Uterus (tissue), 4 donors: ENCODE measurements around the gene C1QA. TPM values are rescaled to one million over a fixed set of nuclear protein-coding genes. Genes with fewer than 3 reads are reported as not detected.

Source experiments
- DNase-seq, 2 donors: peaks; one replicate each; pipeline ENCODE4 v3.0.0-alpha.2; 2019 to 2020
- H3K27ac ChIP-seq, 2 donors: fragments of 200-600 bp; sonication (generic); 1 replicate in 1 of 2; 2 replicates in 1 of 2; pipeline ENCODE4 v1.5.1; 2016 to 2018
- H3K27me3 ChIP-seq, 2 donors: fragments of 200-600 bp; sonication (generic); one replicate each; pipeline ENCODE4 v1.5.1; 2018 to 2019; ENCODE audit warnings: control low read depth in 1 of 2
- H3K36me3 ChIP-seq, 2 donors: fragments of 200-600 bp; sonication (generic); one replicate each; pipeline ENCODE4 v1.5.1; 2019; ENCODE audit warnings: control low read depth in 1 of 2
- H3K4me1 ChIP-seq, 2 donors: fragments of 200-600 bp; sonication (generic); one replicate each; pipeline ENCODE4 v1.5.1; 2018 to 2019; ENCODE audit warnings: control low read depth in 1 of 2
- H3K4me3 ChIP-seq, 2 donors: fragments of 200-600 bp; sonication (generic); 1 replicate in 1 of 2; 2 replicates in 1 of 2; pipeline ENCODE4 v1.5.1; 2018 to 2019; ENCODE audit warnings: mild to moderate bottlenecking in 1 of 2
- H3K9me3 ChIP-seq, 2 donors: fragments of 200-600 bp; sonication (generic); one replicate each; pipeline ENCODE4 v1.5.1; 2019; ENCODE audit warnings: control low read depth in 1 of 2
- POLR2A ChIP-seq, 2 donors: fragments of 450-650 bp; IDR thresholded peaks; one replicate each; pipeline ENCODE4 v1.6.1; 2016; ENCODE audit warnings: antibody characterized with exemption in 2 of 2, mild to moderate bottlenecking in 1 of 2, moderate library complexity in 1 of 2
- intact Hi-C: fragments of 100-400 bp; cut with DNase I; formaldehyde crosslinking; loops from one replicate; pipeline ENCODE4 v1.15.1; 2023; ENCODE audit warnings: low total_unique reads
- total RNA-seq, 4 donors: library from RNA; depleted of rRNA in 3 of 4; stranded (reverse); fragments of >200 nt in 3 of 4; gene quantifications; one replicate each; pipeline versions ENCODE4 v1.1.0 to v1.2.4, GENCODE V29; 2014 to 2023
- TF ChIP-seq, protein P1 (sequence below), 4 experiments: fragments of 200-600 bp in 2 of 4; fragments of 450-650 bp in 2 of 4; sonication (generic) in 2 of 4; IDR thresholded peaks; one replicate each; pipeline ENCODE4 v1.5.1; 2016 to 2019; ENCODE audit warnings: antibody characterized with exemption in 4 of 4, mild to moderate bottlenecking in 2 of 4, moderate library complexity in 1 of 4
- donor health status: DM: yes; HTN: yes; CAD: no.

Gene C1QA
- total RNA-seq, 4 donors from 2014 or later, result 33.1 to 114 (median 40.0) TPM

DNA sequence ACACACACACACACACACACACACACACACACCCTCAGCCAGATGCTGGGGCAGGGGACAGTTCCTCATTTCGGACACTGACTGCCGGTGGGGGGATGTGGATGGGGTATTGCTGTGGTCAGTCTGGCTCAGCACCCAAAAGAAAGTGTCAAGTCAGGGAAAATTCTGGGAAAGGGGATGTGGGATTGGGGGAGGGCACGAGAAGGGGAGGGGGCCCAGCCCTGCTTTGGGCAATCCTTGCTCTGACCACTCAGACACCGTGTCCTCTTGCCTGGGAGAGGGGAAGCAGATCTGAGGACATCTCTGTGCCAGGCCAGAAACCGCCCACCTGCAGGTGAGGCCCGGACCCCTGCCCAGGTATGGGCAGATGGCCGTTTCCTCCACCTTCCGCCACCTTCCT lies 7.0 kb downstream of the C1QA start, which contains the start of gene C1QC:
TSS of gene C1QC (plus strand) at position 253 of the 400 bp plus-strand sequence. CDS start 391 bp downstream, outside the sequence.
- H3K4me3 ChIP-seq, result no peak within 1 kb of the TSS
- TF ChIP-seq, protein P1, sequence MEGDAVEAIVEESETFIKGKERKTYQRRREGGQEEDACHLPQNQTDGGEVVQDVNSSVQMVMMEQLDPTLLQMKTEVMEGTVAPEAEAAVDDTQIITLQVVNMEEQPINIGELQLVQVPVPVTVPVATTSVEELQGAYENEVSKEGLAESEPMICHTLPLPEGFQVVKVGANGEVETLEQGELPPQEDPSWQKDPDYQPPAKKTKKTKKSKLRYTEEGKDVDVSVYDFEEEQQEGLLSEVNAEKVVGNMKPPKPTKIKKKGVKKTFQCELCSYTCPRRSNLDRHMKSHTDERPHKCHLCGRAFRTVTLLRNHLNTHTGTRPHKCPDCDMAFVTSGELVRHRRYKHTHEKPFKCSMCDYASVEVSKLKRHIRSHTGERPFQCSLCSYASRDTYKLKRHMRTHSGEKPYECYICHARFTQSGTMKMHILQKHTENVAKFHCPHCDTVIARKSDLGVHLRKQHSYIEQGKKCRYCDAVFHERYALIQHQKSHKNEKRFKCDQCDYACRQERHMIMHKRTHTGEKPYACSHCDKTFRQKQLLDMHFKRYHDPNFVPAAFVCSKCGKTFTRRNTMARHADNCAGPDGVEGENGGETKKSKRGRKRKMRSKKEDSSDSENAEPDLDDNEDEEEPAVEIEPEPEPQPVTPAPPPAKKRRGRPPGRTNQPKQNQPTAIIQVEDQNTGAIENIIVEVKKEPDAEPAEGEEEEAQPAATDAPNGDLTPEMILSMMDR (IDR thresholded peaks at IDR 0.05), result no peak
- TF ChIP-seq POLR2A (IDR thresholded peaks at IDR 0.05), result no peak
- intact Hi-C loops, result loop anchor here (5.0 kb wide), 1 partner anchor 226 kb away; no protein-coding TSS in a partner anchor
- H3K27me3 ChIP-seq, result no peaks in the 10 kb centered on the region
- H3K9me3 ChIP-seq, result no peaks in the 10 kb centered on the region
- H3K27ac ChIP-seq, result no peak within 1 kb of the TSS
- no peaks in the 10 kb centered on the region for H3K36me3 ChIP-seq
- no peaks in the 10 kb centered on the region for H3K4me1 ChIP-seq
- no peak for DNase-seq

DNA sequence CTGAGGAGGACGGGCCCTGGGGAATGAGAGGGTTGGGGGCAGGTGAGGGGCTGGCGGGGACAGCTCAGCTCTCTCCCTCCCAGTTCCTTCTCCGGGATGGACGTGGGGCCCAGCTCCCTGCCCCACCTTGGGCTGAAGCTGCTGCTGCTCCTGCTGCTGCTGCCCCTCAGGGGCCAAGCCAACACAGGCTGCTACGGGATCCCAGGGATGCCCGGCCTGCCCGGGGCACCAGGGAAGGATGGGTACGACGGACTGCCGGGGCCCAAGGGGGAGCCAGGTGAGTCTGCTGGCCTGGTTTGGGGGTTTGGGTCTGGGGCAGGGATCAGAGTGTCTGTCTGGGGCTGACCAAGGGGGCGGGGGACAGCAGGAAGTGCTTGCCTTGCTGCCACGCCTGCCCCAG lies 7.5 kb downstream of the C1QA start:
- Histone ChIP-seq H3K4me3 (no peak overlapping the region), H3K9me3 (no peaks in the 10 kb centered on the region), H3K27me3 (no peaks in the 10 kb centered on the region), H3K4me1 (no peaks in the 10 kb centered on the region), H3K27ac (no peak overlapping the region), H3K36me3 (no peaks in the 10 kb centered on the region)
- no peak for TF ChIP-seq POLR2A (IDR thresholded peaks at IDR 0.05)
- TF ChIP-seq, protein P1 (IDR thresholded peaks at IDR 0.05), result no peak
- intact Hi-C loops, result loop anchor here (5.0 kb wide), 1 partner anchor 227 kb away; no protein-coding TSS in a partner anchor
- no peak for DNase-seq

DNA sequence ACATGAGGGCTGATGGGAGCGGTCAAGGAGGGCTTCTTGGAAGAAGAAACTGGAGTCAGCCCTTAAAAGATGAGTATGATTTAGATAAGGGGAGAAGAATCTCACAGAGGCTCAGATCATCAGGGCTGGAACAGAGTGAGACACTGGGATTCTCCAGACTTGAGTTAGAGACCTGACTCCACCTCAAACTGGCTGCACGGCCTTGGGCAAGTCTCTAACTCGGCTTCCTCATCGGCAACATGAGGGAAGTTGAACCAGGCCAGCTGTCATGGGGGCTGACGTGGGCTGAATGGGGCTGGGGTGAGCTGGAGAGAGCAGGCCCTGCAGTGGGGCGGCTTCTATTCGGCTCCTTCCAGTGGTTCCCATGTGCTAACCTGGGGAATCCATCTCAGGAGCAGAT lies 9.5 kb downstream of the C1QA start:
- TF ChIP-seq, protein P1 (IDR thresholded peaks at IDR 0.05), result no peak
- no peak for TF ChIP-seq POLR2A (IDR thresholded peaks at IDR 0.05)
- H3K4me3 ChIP-seq, result no peak overlapping the region
- intact Hi-C loops, result no loop called here

DNA sequence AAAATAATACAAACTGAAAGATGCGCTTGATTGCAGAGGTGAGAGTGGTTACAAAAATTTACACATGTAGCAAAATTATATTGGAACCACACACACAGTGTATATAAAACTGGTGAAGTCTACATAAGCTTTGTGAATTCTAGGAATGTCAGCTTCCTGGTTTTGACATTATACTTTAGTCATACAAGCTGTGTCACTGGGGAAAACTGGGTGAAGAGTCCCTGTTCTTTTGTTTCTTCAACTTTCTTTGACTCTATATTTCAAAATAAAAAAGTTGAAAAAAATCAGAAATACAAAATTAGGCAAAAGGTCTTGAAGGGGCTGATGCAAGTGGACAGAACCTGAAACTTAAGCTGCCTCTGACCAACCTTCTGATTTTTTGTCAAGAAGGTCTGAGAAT lies 10.0 kb downstream of the C1QA start:
- H3K27me3 ChIP-seq, result no peaks in the 10 kb centered on the region
- H3K27ac ChIP-seq, result no peak overlapping the region
- no peaks in the 10 kb centered on the region for H3K9me3 ChIP-seq
- no peaks in the 10 kb centered on the region for H3K36me3 ChIP-seq
- no peak for TF ChIP-seq POLR2A (IDR thresholded peaks at IDR 0.05)
- TF ChIP-seq, protein P1 (IDR thresholded peaks at IDR 0.05), result no peak
- no peaks in the 10 kb centered on the region for H3K4me1 ChIP-seq
- DNase-seq, result no peak
- H3K4me3 ChIP-seq, result no peak overlapping the region
- intact Hi-C loops, result no loop called here

More for the DNA sequence above, 9.5 kb downstream of the C1QA start:
- no peak overlapping the region for H3K27ac ChIP-seq
- no peak for DNase-seq
- H3K36me3 ChIP-seq, result no peaks in the 10 kb centered on the region
- no peaks in the 10 kb centered on the region for H3K27me3 ChIP-seq
- no peaks in the 10 kb centered on the region for H3K4me1 ChIP-seq
- H3K9me3 ChIP-seq, result no peaks in the 10 kb centered on the region

DNA sequence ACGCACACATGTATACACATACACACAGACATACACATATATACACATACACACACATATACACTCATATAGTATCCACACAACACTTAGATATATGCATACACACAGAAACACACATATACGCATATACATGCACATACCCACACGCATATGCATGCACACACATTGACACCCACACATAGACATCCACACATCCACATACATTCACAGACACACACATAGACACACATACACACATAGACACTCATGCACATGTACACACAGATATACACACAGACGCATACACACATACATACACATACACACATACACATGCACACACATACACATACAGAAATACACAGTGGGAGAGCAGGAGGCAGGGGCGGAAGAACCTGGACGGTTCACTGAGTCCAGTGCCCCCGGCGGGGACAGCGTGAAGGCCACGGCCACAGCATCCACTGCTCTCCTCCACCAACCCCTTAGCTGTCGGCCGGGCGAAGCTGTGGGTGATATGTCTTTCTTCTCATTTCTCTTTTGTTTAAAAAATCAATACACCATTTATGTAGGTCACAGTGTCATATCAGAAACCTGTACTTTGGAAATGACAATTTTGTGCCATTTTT lies 13.8 kb downstream of the C1QA start:
- Histone ChIP-seq H3K27ac (no peak overlapping the region), H3K4me1 (no peaks in the 10 kb centered on the region), H3K27me3 (no peaks in the 10 kb centered on the region), H3K9me3 (no peaks in the 10 kb centered on the region), H3K36me3 (no peaks in the 10 kb centered on the region), H3K4me3 (no peak overlapping the region)
- no peak for DNase-seq
- intact Hi-C loops, result no loop called here
- TF ChIP-seq, protein P1 (IDR thresholded peaks at IDR 0.05), result no peak
- TF ChIP-seq POLR2A (IDR thresholded peaks at IDR 0.05), result no peak
